ENCODE results near the gene STXBP5. TPM values are rescaled to one million over a fixed set of nuclear protein-coding genes. Genes with fewer than 3 reads are reported as not detected.

Gene STXBP5
- total and polyA plus RNA-seq, 2 of the 4 experiments (the other 2 are of a cell fraction) = 13.2 to 46.4 TPM

GRCh38 chr6:147169529-147169928 lies 34.7 kb upstream of the STXBP5 start:
- ATAC-seq (ENCODE audit: low read depth) (no peak), DNase-seq (no peak)
- H3K9me1 ChIP-seq (ENCODE audit: insufficient read depth, low read length) = no peaks in the 10 kb centered on the region; the same call in 1 of the 2 replicates
- intact Hi-C loops (cut with micrococcal nuclease) (no loop called here), in situ Hi-C loops (cut with MboI; ENCODE audit: low sequenced_read_pairs) (no loop called here), dilution Hi-C loops (cut with HindIII; ENCODE audit: low sequenced_read_pairs, unreplicated experiment) (no loop called here)
- TF ChIP-seq NFE2L2 (IDR thresholded peaks at IDR 0.05; ENCODE audit: low read depth, low read length) = no peak
- no peak for TF ChIP-seq BHLHE40 (IDR thresholded peaks at IDR 0.05; ENCODE audit: low read depth, low read length)
- TF ChIP-seq, protein P1, sequence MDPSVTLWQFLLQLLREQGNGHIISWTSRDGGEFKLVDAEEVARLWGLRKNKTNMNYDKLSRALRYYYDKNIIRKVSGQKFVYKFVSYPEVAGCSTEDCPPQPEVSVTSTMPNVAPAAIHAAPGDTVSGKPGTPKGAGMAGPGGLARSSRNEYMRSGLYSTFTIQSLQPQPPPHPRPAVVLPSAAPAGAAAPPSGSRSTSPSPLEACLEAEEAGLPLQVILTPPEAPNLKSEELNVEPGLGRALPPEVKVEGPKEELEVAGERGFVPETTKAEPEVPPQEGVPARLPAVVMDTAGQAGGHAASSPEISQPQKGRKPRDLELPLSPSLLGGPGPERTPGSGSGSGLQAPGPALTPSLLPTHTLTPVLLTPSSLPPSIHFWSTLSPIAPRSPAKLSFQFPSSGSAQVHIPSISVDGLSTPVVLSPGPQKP (IDR thresholded peaks at IDR 0.05; ENCODE audit: borderline replicate concordance, low read depth, low read length) = no peak
- no peak for TF ChIP-seq MAFK (IDR thresholded peaks at IDR 0.05; ENCODE audit: low read depth, low read length)
- no peak for TF ChIP-seq RFX5 (IDR thresholded peaks at IDR 0.05; ENCODE audit: low read depth, low read length)
- TF ChIP-seq CHD1 (IDR thresholded peaks at IDR 0.05; ENCODE audit: low read depth, low read length) = no peak
- no peak for TF ChIP-seq SMC3 (IDR thresholded peaks at IDR 0.05; ENCODE audit: low read depth, low read length)
- TF ChIP-seq POLR2A (IDR thresholded peaks at IDR 0.05; ENCODE audit: low read depth, low read length) = no peak
- peak overlapping the region; percentile 49; the same call in 1 of the 2 replicates for H2AK5ac ChIP-seq (ENCODE audit: low read depth, low read length)
- no peaks in the 10 kb centered on the region for H3K27me3 ChIP-seq (ENCODE audit: control insufficient read depth, insufficient read depth, low read length)
- ChIA-PET CTCF (interaction anchor here (0.5 to 1.8 kb wide), 2 partner anchors 10 to 85 kb away, joined by 3 to 5 read pairs; no protein-coding TSS in a partner anchor), POLR2A (ENCODE audit: unreplicated experiment) (interaction anchor here (1.0 kb wide), 1 partner anchor 13 kb away, joined by 3 read pairs; no protein-coding TSS in a partner anchor)
- peak overlapping the region; percentile 84 for H4K91ac ChIP-seq (ENCODE audit: insufficient read depth, low read depth, low read length)
- H3K9me3 ChIP-seq (ENCODE audit: control insufficient read depth, insufficient read depth, low read length) = no peaks in the 10 kb centered on the region
- H3K4ac ChIP-seq (ENCODE audit: low read depth, low read length) = peak overlapping the region; percentile 89; the same call in 1 of the 2 replicates
- H3K79me1 ChIP-seq (ENCODE audit: low read depth in 1 of 2, low read length in 2 of 2) = peaks cover 0 to 3% of the 10 kb centered on the region in 2 experiments; a peak in 1 of 4 replicates
- H3K23ac ChIP-seq (ENCODE audit: low read depth, low read length) = no peak overlapping the region; the same call in 1 of the 2 replicates
- H2AFZ ChIP-seq (replicated peaks; ENCODE audit: low read length, poor library complexity) = no peak overlapping the region
- no peaks in the 10 kb centered on the region for H3K36me3 ChIP-seq (ENCODE audit: control insufficient read depth, insufficient read depth, low read length)
- peak overlapping the region; percentile 93; the same call in 1 of the 2 replicates for H3K14ac ChIP-seq (replicated peaks; ENCODE audit: low read depth, low read length)
- H3K4me3 ChIP-seq (ENCODE audit: insufficient read depth, low read depth, low read length) = no peak overlapping the region
- H3K18ac ChIP-seq (ENCODE audit: low read depth, low read length) = peak overlapping the region; percentile 99
- no CpG with 5 or more reads among the region's 1 CpG for WGBS, 2 experiments (ENCODE audit: extremely low coverage in 2 of 2, insufficient read length in 1 of 2)
- H3K9ac ChIP-seq (ENCODE audit: low read depth, low read length) = no peak overlapping the region
- H3K4me2 ChIP-seq (ENCODE audit: low read depth, low read length) = no peak overlapping the region
- H2BK5ac ChIP-seq (ENCODE audit: low read depth, low read length, poor library complexity, severe bottlenecking) = peak overlapping the region; percentile 98
- H2AK9ac ChIP-seq (replicated peaks; ENCODE audit: low read depth, low read length, poor library complexity) = no peak overlapping the region
- peak overlapping the region; percentile 97 for H2BK120ac ChIP-seq (ENCODE audit: low read depth, low read length)
- peak overlapping the region; percentile 95 for H2BK20ac ChIP-seq (ENCODE audit: low read depth, low read length)
- H4K5ac ChIP-seq (ENCODE audit: low read depth, low read length) = peak overlapping the region; percentile 76; the same call in 1 of the 2 replicates
- H4K8ac ChIP-seq (ENCODE audit: low read depth in 2 of 2, low read length in 2 of 2) = peak overlapping the region; percentile 31 to 78; a peak in 3 of 4 replicates
- no TSS peak for BruUV-seq (replicated peaks)
- H3K27ac ChIP-seq (ENCODE audit: insufficient read depth, low read length) = peak overlapping the region; percentile 79; the same call in 1 of the 2 replicates
- peak overlapping the region; percentile 95 for H2BK15ac ChIP-seq (ENCODE audit: low read depth, low read length)
- no peak overlapping the region for H3K56ac ChIP-seq (ENCODE audit: extremely low read depth, insufficient read depth, low read length)
- peaks cover 12% of the 10 kb centered on the region for H3K4me1 ChIP-seq (ENCODE audit: control insufficient read depth, insufficient read depth, low read length)
- H4K20me1 ChIP-seq (ENCODE audit: insufficient read depth, low read length) = no peaks in the 10 kb centered on the region

Data from IMR-90 (cell line).